Camera-type eye (tissue), 1 donor: ENCODE data around the gene CLEC2L. TPM values are rescaled to one million over a fixed set of nuclear protein-coding genes. Genes with fewer than 3 reads are reported as not detected.

Experiments
- total RNA-seq: library from RNA; depleted of rRNA; stranded (reverse); fragments of >200 nt; gene quantifications from one replicate; pipeline ENCODE4 v1.2.3, GENCODE V29; 2014

The CLEC2L gene
- 2.8 TPM for total RNA-seq

GRCh38 chr7:139523199-139523941 lies at the start of gene CLEC2L:
Gene CLEC2L (plus strand): TSS chr7:139523685. CDS start chr7:139523928, 243 bp downstream.

Other genes starting within 250 kb of the CLEC2L start
- gene FMC1, start 182.3 kb upstream of the CLEC2L start, total RNA-seq: 8.5 TPM
- 100 TPM for gene LUC7L2, start 163.8 kb upstream of the CLEC2L start, total RNA-seq
- not detected for gene KLRG2, start 40.0 kb upstream of the CLEC2L start, total RNA-seq